Measurements from ENCODE around the gene CTNNB1.

Gene CTNNB1

DNA sequence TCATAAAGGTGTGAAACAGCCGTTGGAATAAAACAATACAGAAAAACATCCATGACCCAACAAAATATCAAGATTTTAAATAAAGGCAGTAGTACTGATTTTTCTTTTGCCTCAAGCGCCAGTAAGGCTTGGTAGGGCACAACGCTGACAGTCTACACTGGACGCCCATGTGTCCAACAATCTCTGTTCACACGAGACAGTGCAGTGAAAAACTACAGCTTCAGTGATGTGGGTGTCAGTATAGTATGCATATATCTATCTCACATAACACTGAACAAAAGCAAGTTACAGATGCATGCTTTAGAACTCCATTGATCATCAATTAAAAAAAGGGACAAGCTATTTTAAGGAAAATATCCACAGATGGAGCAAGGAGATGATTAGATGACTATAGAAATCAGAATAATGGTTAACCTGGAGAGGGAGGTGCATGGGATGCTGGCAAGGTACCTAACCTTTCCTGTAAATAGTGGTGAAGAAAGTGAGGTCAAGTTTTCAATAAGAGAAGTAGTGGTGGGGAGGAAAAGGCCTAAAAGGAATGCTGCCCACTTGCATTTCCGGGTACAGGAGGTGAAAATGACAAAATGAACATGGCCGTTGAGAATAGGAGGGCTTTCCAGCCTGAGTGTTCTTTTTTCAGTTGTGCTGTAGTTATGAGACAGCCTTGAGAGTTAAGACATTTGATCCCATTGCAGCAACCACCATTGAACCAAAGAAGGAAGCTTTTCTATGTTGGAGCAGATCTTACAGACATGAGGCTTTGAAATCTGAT is 42.7 kb downstream of the CTNNB1 start:
- Mint-ChIP-seq H3K27ac (peak overlapping the region; percentile 60), H3K4me1 (peaks cover under 1 to 2% of the 10 kb centered on the region in 2 donors), H3K27me3 (no peaks in the 10 kb centered on the region), H3K36me3 (peaks cover 23 to 63% of the 10 kb centered on the region in 2 donors), H3K4me3 (no peak overlapping the region), H3K9me3 (no peaks in the 10 kb centered on the region)
- no peak for DNase-seq
- ATAC-seq (replicated peaks) = no peak

- H3K4me1 Mint-ChIP-seq = peaks cover 8 to 9% of the 10 kb centered on the region in 2 donors
- DNase-seq (no peak), ATAC-seq (replicated peaks) (peak in 1 of 2 donors; percentile 7)
- H3K4me3 Mint-ChIP-seq = no peak overlapping the region
- H3K27me3 Mint-ChIP-seq = no peaks in the 10 kb centered on the region
- H3K27ac Mint-ChIP-seq = peak overlapping the region; percentile 32
- peaks cover 19 to 53% of the 10 kb centered on the region in 2 donors for H3K36me3 Mint-ChIP-seq
- no peaks in the 10 kb centered on the region for H3K9me3 Mint-ChIP-seq
Observed at GRCh38 chr3:41243183-41243582, 43.9 kb downstream of the CTNNB1 start.

DNA sequence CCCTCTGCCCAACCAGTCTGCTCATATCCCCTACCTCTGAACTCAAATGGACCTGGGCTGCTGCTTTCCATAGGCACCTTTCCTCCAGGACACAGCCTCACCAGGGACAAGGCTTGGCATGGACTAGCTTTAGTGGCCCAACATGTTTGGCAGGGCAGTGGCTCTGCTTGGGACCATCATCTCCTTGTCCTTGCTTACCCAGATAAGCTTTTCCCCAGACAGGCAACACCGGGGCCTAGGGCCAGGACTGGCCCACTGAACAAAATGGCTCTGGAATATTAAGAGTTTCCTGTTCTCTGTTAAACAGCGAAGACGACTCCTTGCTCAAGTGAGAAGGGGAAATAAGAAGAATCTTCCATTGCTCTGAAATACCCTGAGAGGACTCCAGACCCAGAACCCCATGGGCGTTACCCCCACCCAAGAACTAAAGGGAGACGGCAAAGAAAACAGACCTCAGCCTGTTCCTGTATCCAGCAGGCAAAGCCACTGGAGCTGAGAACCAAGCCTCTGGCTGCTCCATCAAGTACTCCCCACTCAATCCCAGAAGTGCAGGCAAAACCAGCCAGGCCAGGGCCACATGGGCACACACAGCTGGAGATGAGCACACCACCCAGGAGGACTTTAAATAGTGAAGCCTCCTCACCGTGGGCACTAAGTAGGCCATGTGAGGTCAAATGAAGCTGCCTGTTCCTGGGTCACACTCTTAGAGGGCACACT is 45.5 kb downstream of the CTNNB1 start:
- no peaks in the 10 kb centered on the region for H3K9me3 Mint-ChIP-seq
- peaks cover 5 to 9% of the 10 kb centered on the region in 2 donors for H3K4me1 Mint-ChIP-seq
- peak overlapping the region; percentile 81 for H3K27ac Mint-ChIP-seq
- ATAC-seq (replicated peaks) = peak; percentile 11 to 19
- DNase-seq = no peak
- H3K27me3 Mint-ChIP-seq = no peaks in the 10 kb centered on the region
- peaks cover 12 to 38% of the 10 kb centered on the region in 2 donors for H3K36me3 Mint-ChIP-seq
- H3K4me3 Mint-ChIP-seq = no peak overlapping the region

DNA sequence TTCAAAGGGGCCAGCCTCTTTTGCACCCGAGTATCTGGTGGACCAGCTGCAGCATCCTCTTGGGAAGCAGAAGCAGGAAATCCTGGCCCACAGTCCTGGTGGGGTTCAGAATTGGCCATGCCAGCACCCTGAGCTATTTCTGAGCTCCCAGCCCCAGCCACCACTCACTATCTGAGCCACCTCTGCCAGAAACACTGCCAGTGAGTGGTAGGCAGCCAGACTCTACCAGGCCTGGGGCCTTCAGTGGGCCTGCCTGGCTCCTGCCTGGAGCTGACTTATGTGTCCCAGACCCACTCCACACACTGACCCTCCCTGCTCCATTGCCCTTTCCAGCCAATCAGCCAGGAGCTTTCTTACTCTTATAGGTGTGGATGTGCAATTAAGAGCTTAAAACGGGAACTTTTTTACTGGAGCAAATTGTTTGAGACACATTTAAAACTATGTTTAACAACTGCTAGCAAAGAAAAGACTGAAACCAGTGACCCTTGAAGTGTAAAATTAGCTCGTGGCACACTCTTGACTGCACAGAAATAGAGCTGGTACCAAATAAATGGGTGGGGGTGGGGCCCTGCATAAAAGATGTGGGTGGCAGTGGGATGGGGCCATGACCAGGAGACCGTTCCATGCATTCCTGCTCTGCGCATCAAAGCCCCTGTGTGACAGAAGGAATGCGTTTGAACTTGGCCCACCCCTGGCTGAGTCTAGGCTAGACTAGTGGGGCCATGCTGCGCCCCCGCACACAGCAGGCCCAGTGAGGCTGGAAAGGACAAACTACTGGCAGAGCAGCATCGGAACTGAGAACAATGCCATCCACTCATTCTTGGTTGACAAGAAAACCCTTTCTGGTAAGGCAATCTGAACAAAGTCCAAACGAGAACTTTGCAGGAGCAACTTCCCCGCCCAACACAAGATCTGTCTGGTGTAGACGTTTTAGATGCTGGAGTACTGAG is 48.0 kb downstream of the CTNNB1 start:
- peaks cover 0 to under 1% of the 10 kb centered on the region in 2 donors for H3K9me3 Mint-ChIP-seq
- H3K4me1 Mint-ChIP-seq = peaks cover 7 to 20% of the 10 kb centered on the region in 2 donors
- H3K27ac Mint-ChIP-seq = no peak overlapping the region
- H3K4me3 Mint-ChIP-seq = no peak overlapping the region
- DNase-seq = no peak
- peaks cover 7 to 38% of the 10 kb centered on the region in 2 donors for H3K36me3 Mint-ChIP-seq
- no peaks in the 10 kb centered on the region for H3K27me3 Mint-ChIP-seq
- ATAC-seq (replicated peaks) = no peak

- peaks cover 7 to 31% of the 10 kb centered on the region in 2 donors for H3K36me3 Mint-ChIP-seq
- H3K27ac Mint-ChIP-seq = no peak overlapping the region
Observed at GRCh38 chr3:41248525-41248924, 49.2 kb downstream of the CTNNB1 start.

GRCh38 chr3:41249318-41249717 is 50.0 kb downstream of the CTNNB1 start:
- Mint-ChIP-seq H3K27me3 (no peaks in the 10 kb centered on the region), H3K4me3 (no peak overlapping the region), H3K4me1 (peaks cover 7 to 20% of the 10 kb centered on the region in 2 donors), H3K36me3 (peaks cover 3 to 28% of the 10 kb centered on the region in 2 donors), H3K27ac (no peak overlapping the region), H3K9me3 (peaks cover 0 to 2% of the 10 kb centered on the region in 2 donors)
- peak in 1 of 2 donors; percentile 48 for ATAC-seq (replicated peaks)
- DNase-seq = no peak

More at GRCh38 chr3:41248525-41248924, 49.2 kb downstream of the CTNNB1 start:
- Mint-ChIP-seq H3K4me1 (peaks cover 7 to 20% of the 10 kb centered on the region in 2 donors), H3K9me3 (peaks cover 0 to 2% of the 10 kb centered on the region in 2 donors), H3K27me3 (no peaks in the 10 kb centered on the region), H3K4me3 (no peak overlapping the region)
- ATAC-seq (replicated peaks) (no peak), DNase-seq (no peak)

DNA sequence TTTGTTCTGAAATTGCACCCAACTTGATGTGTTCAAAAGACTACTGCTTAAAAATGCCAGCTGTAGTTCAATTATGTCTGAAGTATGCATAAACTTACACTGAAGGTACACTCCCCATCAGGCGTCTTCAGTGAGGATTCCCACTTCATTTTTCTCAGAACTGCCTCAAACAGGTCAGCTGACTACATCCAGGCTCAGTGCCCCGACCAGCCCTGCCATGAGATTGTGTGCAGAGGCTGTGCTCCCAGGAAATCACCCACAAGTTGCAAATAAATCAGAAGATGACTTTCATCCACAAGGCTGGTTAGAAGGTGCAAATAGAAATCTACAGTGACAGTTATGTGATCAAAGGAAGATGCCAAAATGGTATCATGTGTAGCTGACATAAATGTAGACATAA is 51.5 kb downstream of the CTNNB1 start:
- DNase-seq (no peak), ATAC-seq (replicated peaks) (no peak)
- H3K27ac Mint-ChIP-seq = no peak overlapping the region
- no peak overlapping the region for H3K4me3 Mint-ChIP-seq
- no peaks in the 10 kb centered on the region for H3K27me3 Mint-ChIP-seq
- peaks cover 0 to 2% of the 10 kb centered on the region in 2 donors for H3K9me3 Mint-ChIP-seq
- peaks cover 7 to 20% of the 10 kb centered on the region in 2 donors for H3K4me1 Mint-ChIP-seq
- H3K36me3 Mint-ChIP-seq = peaks cover 0 to 18% of the 10 kb centered on the region in 2 donors

- Mint-ChIP-seq H3K27me3 (no peaks in the 10 kb centered on the region), H3K4me3 (no peak overlapping the region), H3K36me3 (peaks cover 0 to 14% of the 10 kb centered on the region in 2 donors), H3K27ac (no peak overlapping the region), H3K4me1 (peaks cover 7 to 20% of the 10 kb centered on the region in 2 donors), H3K9me3 (peaks cover 0 to 2% of the 10 kb centered on the region in 2 donors)
- peak in 1 of 2 donors; percentile 36 for ATAC-seq (replicated peaks)
- DNase-seq = no peak
Observed at GRCh38 chr3:41251593-41251992, 52.3 kb downstream of the CTNNB1 start.

DNA sequence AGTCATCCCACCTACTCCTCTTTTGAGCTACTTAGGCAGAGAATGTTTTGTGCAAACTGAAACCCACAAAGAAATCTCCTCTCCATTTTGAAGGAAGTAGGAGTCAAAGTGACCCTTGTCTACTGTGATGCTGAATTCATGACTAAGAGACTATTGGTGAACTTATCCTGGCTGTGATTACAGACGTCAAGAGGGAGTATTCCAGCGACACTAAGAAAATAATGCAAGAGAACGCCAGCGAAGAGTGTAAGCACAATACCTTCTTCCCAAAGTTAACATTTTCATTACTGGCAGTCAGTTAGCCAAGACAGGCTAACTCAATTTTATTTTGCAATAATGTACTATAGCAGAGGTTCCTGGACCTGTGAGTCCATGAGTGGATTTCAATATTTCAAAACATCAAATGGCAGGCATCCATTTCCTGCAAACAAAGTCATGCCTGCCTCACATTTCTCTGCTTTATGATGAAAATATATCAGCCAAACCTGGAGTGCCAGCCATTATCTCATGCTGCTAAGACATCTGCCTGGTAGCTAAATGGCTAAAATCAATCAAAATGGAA is 59.0 kb downstream of the CTNNB1 start:
- Mint-ChIP-seq H3K36me3 (peaks cover 2 to 10% of the 10 kb centered on the region in 2 donors), H3K9me3 (peaks cover 0 to 1% of the 10 kb centered on the region in 2 donors), H3K4me1 (no peaks in the 10 kb centered on the region), H3K27me3 (no peaks in the 10 kb centered on the region), H3K4me3 (no peak overlapping the region), H3K27ac (no peak overlapping the region)
- ATAC-seq (replicated peaks) (no peak), DNase-seq (no peak)

- Mint-ChIP-seq H3K27ac (no peak overlapping the region), H3K9me3 (peaks cover 0 to 1% of the 10 kb centered on the region in 2 donors), H3K4me3 (no peak overlapping the region), H3K27me3 (no peaks in the 10 kb centered on the region), H3K4me1 (no peaks in the 10 kb centered on the region), H3K36me3 (peaks cover 2 to 7% of the 10 kb centered on the region in 2 donors)
- DNase-seq = no peak
- no peak for ATAC-seq (replicated peaks)
Observed at GRCh38 chr3:41259449-41260062, 60.3 kb downstream of the CTNNB1 start.

- Mint-ChIP-seq H3K36me3 (peaks cover 2 to 7% of the 10 kb centered on the region in 2 donors), H3K9me3 (peaks cover 0 to 1% of the 10 kb centered on the region in 2 donors), H3K4me3 (no peak overlapping the region), H3K4me1 (no peaks in the 10 kb centered on the region), H3K27me3 (no peaks in the 10 kb centered on the region), H3K27ac (no peak overlapping the region)
- DNase-seq = no peak
- no peak for ATAC-seq (replicated peaks)
Observed at GRCh38 chr3:41260063-41260450, 60.8 kb downstream of the CTNNB1 start.

DNA sequence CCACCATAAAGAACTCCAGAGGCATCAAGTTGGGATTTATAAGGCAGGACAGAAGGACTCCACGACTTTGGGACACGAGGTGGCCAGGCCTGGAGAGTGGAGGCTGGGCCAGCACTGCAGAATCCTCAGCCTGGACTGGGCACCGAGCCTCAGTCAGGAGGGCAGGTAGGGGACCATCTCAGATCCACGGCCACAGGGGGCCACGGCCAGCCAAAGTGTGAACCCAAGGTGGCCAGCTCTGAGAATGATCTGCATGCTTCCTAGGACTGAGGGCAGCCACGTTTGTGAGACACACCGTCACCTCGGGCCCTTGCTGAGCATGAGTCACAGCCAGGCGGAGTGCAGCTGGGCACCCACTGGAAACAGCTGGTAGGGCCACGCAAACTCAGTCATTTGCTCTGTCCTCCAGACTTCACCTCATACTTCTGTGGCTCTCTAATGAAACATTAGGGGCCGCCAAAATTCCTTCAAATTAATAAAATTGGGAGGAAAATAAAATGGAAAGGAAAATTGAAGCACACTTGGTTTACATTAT is 65.8 kb downstream of the CTNNB1 start:
- DNase-seq = no peak
- Mint-ChIP-seq H3K4me3 (no peak overlapping the region), H3K36me3 (peaks cover 2 to 12% of the 10 kb centered on the region in 2 donors), H3K9me3 (peaks cover 1 to 5% of the 10 kb centered on the region in 2 donors), H3K4me1 (no peaks in the 10 kb centered on the region), H3K27me3 (no peaks in the 10 kb centered on the region), H3K27ac (no peak overlapping the region)
- ATAC-seq (replicated peaks) = no peak

DNA sequence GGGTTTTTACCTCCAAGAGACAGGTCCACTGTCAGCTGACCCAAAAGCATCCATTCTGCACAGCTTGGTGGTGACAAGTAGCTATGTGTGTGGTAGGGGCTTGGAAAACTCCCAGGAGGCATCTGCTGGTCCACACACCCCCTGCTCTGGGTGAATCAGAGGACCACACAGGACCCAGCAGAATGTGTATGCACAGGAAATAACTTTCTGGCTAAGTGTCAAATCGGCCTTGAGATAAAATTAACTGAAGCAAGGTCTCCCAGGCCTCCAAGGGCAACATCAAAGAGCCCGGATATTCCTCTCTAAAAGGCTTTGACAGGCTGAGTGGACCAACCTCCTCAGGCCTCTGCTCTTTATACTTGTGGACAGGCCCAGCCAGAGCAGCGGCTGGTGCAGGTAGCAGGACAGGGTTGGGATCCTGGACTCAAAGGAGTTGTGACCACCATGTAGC is 66.5 kb downstream of the CTNNB1 start:
- no peak for ATAC-seq (replicated peaks)
- Mint-ChIP-seq H3K27ac (no peak overlapping the region), H3K36me3 (peaks cover 2 to 9% of the 10 kb centered on the region in 2 donors)

More for the DNA sequence above, 66.5 kb downstream of the CTNNB1 start:
- no peaks in the 10 kb centered on the region for H3K27me3 Mint-ChIP-seq
- peaks cover 1 to 5% of the 10 kb centered on the region in 2 donors for H3K9me3 Mint-ChIP-seq
- no peak overlapping the region for H3K4me3 Mint-ChIP-seq
- DNase-seq = no peak
- H3K4me1 Mint-ChIP-seq = no peaks in the 10 kb centered on the region
